NCI-H524 (cell line): ENCODE results near the gene PES1.
"Not testable (repeated sequence)": the region's sequence is repeated elsewhere in the genome, so short reads cannot be mapped to it uniquely, and the experiment has no call there.

Experiments
- DNase-seq, 2 experiments: peaks; one replicate each; lab custom pipeline; 2025; lab: John Stamatoyannopoulos, UW

Gene PES1

DNA sequence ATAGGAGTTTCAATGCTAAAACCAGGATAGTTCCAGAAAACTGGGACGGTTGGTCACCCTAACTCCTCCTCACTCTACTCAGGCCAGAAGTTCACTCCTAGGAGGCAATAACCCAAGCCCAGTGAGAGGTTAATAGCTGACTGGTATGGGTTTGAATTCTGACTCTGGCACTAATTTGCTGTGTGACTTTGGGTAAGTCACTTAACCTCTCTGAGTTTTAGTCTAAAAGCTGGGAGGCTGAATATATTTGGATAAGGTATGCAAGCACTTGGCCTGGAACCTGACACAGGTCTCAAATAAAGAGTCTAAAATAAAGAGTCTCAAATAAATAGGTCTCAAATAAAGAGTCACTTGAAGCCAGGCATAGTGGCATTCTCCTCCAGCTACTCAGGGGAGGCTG lies 39.0 kb downstream of the PES1 start:
- no peak for DNase-seq

DNA sequence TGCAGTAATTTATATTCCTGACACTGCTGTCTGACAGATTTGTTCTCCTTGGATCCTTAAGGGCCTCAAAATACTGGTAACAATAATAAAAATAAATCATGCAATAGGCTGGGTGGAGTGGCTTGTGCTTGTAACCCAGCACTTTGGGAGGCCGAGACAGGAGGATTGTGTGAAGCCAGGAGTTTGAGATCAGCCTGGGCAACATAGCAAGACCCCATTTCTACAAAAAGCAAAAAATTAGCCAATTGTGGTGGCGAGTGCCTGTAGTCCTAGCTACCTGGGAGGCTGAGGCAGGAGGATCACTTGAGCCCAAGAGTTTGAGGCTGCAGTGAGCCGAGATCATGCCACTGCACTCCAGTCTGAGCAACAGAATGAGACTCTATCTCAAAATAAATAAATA lies 39.9 kb downstream of the PES1 start:
- not testable (repeated sequence) for DNase-seq

DNA sequence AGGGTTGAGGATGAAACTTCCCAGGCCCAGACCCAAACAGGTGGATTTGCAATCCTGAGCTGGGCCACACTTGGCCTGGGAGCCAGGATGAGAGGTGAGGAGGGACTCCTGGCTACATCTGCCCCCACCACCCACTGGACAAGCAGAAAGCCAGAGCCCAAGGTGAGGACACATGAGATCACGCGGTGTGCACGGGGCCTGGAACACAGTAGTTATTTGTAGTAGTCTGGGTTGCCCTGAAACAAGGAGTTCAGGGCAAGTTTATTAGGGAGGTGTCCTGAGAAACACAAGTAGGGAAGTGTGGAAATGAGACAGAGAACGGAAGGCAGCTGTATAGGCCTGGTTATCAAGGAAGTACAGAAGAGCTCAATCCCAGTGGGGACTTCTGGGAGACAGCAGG lies 44.5 kb downstream of the PES1 start:
- DNase-seq: no peak

DNA sequence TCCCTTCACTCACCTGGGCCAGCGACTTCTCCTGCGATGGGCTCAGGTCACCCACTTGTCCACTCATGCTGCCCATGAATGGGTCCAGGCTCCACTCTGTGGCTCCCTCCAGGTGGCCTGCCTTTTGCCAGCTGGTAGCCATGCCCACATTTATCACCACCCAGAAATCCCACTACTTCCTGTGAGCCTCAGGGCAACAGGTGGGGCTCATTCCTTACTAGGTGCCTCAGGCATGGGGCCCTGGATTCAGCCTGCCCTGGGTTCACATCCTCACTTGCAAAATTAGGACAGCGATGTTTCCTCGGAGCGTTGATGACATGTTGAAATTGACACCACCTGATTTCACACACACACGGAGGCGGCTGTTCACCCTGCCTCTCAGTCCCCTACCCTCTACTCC lies 45.1 kb downstream of the PES1 start, which contains the start of gene SEC14L6:
Gene SEC14L6 (minus strand): TSS at position 126 of the 400 bp plus-strand sequence. CDS start 59 bp downstream, at position 67.
- DNase-seq: no peak

DNA sequence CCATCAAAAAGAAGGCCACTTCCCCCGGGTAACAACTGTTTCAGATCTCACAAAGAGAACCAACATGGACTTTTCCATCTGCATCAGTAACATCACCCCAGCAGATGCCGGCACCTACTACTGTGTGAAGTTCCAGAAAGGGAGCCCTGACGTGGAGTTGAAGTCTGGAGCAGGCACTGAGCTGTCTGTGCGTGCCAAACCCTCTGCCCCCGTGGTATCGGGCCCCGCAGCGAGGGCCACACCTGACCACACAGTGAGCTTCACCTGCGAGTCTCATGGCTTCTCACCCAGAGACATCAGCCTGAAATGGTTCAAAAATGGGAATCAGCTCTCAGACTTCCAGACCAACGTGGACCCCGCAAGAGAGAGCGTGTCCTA lies 48.9 kb downstream of the PES1 start:
- no peak for DNase-seq

DNA sequence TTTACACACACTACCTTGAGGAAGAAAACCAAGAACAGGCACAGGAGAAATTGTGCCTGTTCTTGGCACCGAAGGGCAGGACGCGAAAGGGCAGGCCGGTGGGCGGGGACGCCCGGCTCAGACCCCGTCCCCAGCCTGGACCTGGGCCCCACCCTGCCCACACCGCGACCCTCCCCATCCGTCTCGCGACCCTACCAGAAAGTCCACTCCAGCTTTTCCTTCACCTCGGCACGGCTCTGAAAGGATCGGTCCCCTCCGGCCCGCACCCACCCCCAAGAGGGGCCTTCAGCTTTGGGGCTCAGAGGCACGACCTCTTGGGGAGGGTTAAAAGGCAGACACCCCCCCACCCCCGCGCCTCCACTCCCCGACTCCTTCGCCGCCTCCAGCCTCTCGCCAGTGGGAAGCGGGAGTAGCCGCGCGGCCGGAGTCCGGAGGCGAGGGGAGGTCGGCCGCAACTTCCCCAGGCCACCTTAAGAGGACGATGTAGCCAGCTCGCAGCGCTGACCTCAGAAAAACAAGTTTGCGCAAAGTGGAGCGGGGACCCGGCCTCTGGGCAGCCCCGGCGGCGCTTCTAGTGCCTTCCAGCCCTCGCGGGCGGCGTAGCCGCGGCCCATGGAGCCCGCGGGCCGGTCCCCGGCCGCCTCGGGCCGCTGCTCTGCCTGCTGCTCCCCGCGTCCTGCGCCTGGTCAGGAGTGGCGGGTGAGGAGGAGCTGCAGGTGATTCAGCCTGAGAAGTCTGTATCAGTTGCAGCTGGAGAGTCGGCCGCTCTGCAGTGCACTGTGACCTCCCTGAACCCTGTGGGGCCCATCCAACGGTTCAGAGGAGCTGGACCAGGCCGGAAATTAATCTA lies 49.5 kb downstream of the PES1 start:
- no peak for DNase-seq

DNA sequence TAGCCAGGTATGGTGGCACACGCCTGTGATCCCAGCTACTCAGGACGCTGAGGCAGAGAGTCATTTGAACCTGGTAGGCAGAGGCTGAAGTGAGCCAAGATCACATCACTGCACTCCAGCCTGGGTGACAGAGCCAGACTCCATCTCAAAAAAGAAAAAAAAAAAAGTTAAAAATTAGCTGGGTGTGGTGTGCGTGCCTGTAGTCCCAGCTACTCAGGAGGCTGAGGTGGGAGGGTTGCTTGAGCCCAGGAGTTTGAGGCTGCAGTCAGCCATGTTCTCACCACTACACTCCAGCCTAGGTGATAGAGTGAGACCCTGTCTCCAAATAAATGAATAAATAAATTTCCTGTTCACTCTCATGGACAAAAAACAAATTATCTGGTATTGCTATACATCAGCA lies 50.2 kb downstream of the PES1 start:
- DNase-seq: not testable (repeated sequence)

DNA sequence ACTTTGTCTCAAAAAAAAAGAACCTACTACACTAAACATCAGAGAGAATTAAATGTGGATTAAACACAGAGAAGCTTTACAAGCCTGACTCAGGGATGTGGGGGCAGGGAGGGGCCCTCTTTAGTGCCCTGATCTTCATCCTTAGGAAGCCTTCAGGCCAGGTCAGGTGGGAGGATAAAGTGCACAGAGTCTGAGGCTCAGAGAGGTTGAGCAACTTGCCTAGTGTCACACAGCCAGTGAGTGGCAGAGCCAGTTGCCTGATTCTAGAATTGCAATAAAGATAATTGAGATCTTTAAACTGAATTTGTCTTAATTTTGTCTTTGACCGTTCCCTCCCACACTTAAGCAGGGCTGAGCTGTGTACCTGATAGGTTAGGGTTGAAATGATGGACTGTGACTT lies 52.3 kb downstream of the PES1 start:
- no peak for DNase-seq

DNA sequence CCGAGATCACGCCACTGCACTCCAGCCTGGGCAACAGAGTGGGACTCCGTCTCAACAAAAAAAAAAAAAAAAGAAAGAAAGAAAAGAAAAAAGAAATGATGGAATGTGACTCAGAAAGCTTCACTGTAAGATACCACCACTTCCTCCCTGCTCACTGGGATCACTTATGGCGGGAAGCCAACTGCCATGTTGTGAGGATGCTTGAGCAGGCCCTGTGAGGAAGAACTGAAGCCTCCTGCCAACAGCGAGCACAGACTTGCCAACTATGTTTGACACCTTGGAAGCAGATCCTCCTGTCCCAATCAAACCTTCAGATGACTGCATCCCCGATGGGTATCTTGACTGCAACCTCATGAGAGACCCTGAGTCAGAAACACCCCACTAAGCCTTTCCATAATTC lies 53.4 kb downstream of the PES1 start:
- no peak for DNase-seq

DNA sequence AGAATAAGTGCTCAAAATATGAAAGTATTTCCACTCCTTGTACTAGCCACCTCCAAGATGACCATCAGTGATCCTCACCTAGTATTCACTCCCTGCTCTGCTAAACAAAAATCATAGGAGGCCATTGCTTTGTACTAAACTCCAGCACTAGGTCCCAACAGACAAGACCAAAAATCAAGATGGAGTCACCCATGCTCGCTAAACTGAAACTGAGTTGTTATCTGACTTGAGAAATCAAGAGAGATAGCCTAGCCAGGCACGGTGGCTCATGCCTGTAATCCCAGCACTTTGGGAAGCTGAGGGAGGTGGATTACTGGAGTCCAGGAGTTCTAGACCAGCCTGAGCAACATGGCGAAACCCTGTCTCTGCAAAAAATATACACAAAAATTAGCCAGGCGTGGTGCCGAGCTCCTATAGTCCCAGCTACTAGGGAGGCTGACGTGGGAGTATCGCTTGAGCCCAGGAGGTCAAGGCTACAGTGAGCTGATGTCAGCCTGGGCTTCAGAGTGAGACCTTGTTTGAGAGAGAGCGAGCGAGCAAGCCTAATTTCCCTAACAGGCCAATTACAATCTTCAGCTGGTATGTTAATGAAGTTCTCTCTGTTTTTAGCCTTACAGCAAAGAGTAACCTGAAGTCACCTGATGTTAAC lies 54.5 kb downstream of the PES1 start:
- no peak for DNase-seq

DNA sequence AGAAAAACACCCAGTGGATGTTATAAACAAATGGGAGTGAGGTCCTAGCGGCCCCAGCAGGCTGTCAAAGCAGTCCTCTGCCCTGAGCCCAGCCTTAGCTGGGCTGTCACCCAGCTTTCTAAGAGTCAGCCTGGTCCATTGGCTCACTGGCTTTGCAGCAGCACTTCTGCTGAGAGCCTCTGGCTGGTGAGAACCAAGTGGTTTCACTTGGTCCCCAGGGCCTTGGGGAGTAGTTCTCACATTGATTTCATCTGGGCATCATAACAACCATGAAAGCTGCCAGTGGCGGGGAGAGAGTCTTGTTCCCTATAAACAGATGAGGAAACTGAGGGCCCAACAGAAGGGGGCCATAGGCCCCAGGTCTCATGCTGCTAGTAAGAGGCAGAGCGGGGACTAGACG lies 56.5 kb downstream of the PES1 start:
- no peak for DNase-seq

DNA sequence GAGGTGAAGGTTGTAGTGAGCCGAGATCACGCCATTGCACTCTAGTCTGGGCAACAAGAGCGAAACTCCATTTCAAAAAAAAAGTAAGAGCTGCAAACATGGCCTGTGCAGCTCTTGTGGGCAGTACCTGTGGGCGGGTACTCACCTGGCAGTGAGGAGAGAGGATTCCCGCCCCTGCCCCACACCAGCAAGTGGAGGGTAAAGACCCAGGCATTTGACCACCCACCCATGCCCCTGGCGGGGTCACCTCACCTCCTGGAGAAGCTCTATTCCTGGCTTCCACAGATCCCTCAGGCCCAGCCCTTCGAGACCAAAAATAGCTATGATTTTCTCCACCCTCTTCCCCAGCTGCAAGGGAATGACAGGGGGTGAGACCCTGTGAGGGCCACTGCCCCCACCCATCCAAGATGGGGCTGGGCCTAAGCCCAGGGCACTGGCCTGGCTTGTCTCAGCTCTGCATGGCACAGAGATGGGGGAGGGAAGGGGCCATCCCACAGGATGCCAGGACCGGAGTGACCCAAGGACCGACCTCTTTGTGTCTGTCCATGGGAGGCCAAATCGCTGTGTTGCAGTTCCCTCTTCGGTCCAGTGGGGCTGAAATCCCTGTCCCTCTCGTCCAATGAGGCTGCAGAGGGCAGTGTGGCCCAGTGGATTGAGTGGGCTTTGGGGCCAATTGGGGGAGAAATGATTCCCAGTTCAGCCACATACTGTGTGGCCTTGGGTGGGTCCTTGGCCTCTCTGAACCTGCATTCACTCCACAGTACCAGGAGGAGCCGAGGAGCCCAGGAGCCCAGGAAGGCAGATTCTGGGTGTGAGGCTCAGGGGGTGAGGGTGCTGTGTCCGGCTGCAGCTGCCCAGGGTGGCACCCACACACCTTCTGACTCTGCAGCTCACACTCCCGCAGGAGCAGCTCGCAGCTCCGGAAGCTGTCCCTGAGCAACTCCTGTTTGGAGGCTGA lies 59.8 kb downstream of the PES1 start:
- no peak for DNase-seq

DNA sequence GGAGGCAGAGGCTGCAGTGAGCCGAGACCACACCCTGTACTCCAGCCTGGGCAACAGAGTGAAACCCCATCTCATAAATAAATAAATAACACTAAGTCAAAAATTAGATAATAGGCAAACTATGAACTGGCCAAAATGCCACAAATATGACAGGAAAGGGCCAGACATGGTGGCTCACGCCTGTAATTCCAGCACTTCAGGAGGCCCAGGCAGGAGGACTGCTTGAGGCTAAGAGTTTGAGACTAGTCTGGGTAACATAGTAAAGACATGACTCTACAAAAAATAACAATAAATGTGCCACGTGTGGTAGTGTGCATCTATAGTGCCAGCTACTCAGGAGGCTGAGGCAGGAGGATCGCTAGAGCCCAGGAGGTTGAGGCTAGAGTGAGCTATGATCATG lies 65.1 kb downstream of the PES1 start:
- DNase-seq: no peak
